ENCODE measurements around the gene GLIS2.

- TF ChIP-seq CTCF (IDR thresholded peaks at IDR 0.05): no peak
- TF ChIP-seq ZNF416 (CRISPR knock-in tag; IDR thresholded peaks at IDR 0.05): no peak
- no peak for TF ChIP-seq ZBTB43 (CRISPR knock-in tag; IDR thresholded peaks at IDR 0.05)
- TF ChIP-seq ATF6 (CRISPR knock-in tag; IDR thresholded peaks at IDR 0.05): no peak
- TF ChIP-seq ZNF138 (CRISPR knock-in tag; conservative IDR thresholded peaks at IDR 0.05): no peak
- no peak for TF ChIP-seq ZSCAN18 (CRISPR knock-in tag; IDR thresholded peaks at IDR 0.05)
- TF ChIP-seq JUN (CRISPR knock-in tag; IDR thresholded peaks at IDR 0.05): no peak
- TF ChIP-seq SP1 (CRISPR knock-in tag; conservative IDR thresholded peaks at IDR 0.05): no peak
- TF ChIP-seq MAX (CRISPR knock-in tag; IDR thresholded peaks at IDR 0.05): no peak
These were observed 56.2 kb downstream of the GLIS2 start for GRCh38 chr16:4372001-4372577.
